Stimulated activated CD8-positive, alpha-beta memory T cell treated with anti-CD3 and anti-CD28 coated beads, Interleukin-7, amount 100 ng/mL, for 4 hours (primary cell): ENCODE results near the gene CCL28.

Experiments used
- DNase-seq, 2 donors: peaks; one replicate each; pipeline ENCODE4 v3.0.0-alpha.2; 2020; ENCODE audit warnings: low read depth in 2 of 2

The CCL28 gene

GRCh38 chr5:43357878-43358281 is 54.3 kb downstream of the CCL28 start:
- DNase-seq, result no peak

GRCh38 chr5:43357067-43357466 is 55.1 kb downstream of the CCL28 start:
- no peak for DNase-seq

GRCh38 chr5:43354774-43355173 is 57.4 kb downstream of the CCL28 start:
- DNase-seq, result no peak

- DNase-seq, result no peak
Observed at GRCh38 chr5:43353668-43354067, 58.5 kb downstream of the CCL28 start.

- DNase-seq, result no peak
Observed at GRCh38 chr5:43352915-43353314, 59.3 kb downstream of the CCL28 start.

GRCh38 chr5:43352131-43352530 is 60.1 kb downstream of the CCL28 start:
- no peak for DNase-seq

- DNase-seq, result no peak
Observed at GRCh38 chr5:43348861-43349363, 63.3 kb downstream of the CCL28 start.

- no peak for DNase-seq
Observed at GRCh38 chr5:43348207-43348606, 64.0 kb downstream of the CCL28 start.

- no peak for DNase-seq
Observed at GRCh38 chr5:43338862-43339261, 73.3 kb downstream of the CCL28 start.

GRCh38 chr5:43336159-43336558 is 76.0 kb downstream of the CCL28 start:
- no peak for DNase-seq

- no peak for DNase-seq
Observed at GRCh38 chr5:43335681-43336080, 76.5 kb downstream of the CCL28 start.

GRCh38 chr5:43332401-43332800 is 79.8 kb downstream of the CCL28 start:
- DNase-seq, result no peak
